ENCODE results near the gene NSD1.

DNA sequence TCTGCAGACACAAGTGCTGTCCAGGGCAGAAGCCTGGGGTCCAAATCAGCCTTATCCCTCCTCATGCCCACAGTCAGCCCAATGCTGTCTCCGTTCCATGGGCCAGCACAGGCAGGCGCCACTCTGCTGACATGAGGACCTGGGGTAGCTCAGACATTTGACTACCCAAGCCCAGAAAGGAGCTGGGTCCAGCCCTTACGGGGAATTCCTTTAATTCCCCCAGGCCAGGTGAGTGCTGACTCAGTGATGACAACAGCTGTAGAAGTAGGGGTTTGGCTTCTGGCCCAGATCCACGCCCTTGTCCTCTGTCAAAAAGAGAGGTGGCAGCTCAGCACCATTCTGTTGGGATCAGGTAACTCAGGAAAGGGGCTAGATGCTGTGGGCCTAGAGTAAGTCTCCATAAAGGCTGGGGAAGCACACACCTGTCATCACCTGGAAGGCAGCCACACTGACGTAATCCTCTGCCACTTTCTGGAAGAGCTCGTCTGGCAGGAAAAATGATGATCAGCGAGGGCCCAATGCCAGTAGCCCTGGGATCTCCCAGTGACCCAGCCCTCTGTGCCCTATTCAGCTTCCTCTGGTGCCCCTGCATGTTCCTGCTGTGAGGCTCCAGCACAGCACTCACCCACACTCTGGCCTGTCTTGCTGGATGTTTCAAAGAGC is 168.1 kb downstream of the NSD1 start:
- no peak for TF ChIP-seq EZH2 (IDR thresholded peaks at IDR 0.05; ENCODE audit: low read length, missing control alignments)
- TF ChIP-seq, protein P1, sequence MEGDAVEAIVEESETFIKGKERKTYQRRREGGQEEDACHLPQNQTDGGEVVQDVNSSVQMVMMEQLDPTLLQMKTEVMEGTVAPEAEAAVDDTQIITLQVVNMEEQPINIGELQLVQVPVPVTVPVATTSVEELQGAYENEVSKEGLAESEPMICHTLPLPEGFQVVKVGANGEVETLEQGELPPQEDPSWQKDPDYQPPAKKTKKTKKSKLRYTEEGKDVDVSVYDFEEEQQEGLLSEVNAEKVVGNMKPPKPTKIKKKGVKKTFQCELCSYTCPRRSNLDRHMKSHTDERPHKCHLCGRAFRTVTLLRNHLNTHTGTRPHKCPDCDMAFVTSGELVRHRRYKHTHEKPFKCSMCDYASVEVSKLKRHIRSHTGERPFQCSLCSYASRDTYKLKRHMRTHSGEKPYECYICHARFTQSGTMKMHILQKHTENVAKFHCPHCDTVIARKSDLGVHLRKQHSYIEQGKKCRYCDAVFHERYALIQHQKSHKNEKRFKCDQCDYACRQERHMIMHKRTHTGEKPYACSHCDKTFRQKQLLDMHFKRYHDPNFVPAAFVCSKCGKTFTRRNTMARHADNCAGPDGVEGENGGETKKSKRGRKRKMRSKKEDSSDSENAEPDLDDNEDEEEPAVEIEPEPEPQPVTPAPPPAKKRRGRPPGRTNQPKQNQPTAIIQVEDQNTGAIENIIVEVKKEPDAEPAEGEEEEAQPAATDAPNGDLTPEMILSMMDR (conservative IDR thresholded peaks at IDR 0.05 in 1 of 2, IDR thresholded peaks at IDR 0.05 in 1 of 2; ENCODE audit: low read depth in 1 of 2, low read length in 2 of 2), result no peak

All from fibroblast of lung (primary cell).